ENCODE data around the gene GATB. TPM values are rescaled to one million over a fixed set of nuclear protein-coding genes. Genes with fewer than 3 reads are reported as not detected.
A peak's percentile ranks its signal among the peaks of the same experiment; 100 is the strongest.
"Not testable (repeated sequence)": the region's sequence is repeated elsewhere in the genome, so short reads cannot be mapped to it uniquely, and the experiment has no call there.

GATB gene
- polyA plus RNA-seq, 1 donor (not counting 4 experiments of a cell fraction or from before 2014, with no cell fraction given) = 31.0 TPM

GRCh38 chr4:151743128-151743854 is 17.5 kb downstream of the GATB start:
- Histone ChIP-seq H3K79me2 (ENCODE audit: control insufficient read depth, insufficient read depth, low read length) (peaks cover 4% of the 10 kb centered on the region), H2AFZ (ENCODE audit: control insufficient read depth, low read length) (no peak overlapping the region), H3K36me3 (ENCODE audit: control insufficient read depth in 2 of 2, extremely low read depth in 1 of 2, insufficient read depth in 2 of 2, low read length in 2 of 2) (peaks cover 0 to 2% of the 10 kb centered on the region in 2 experiments), H4K20me1 (ENCODE audit: control insufficient read depth, extremely low read depth, insufficient read depth, low read length) (no peaks in the 10 kb centered on the region), H3K9ac (ENCODE audit: control insufficient read depth, extremely low read depth, insufficient read depth, low read length) (no peak overlapping the region), H3K9me1 (ENCODE audit: control insufficient read depth, extremely low read depth, insufficient read depth, low read length) (no peaks in the 10 kb centered on the region), H3K4me3 (ENCODE audit: control insufficient read depth in 2 of 3, extremely low read depth in 1 of 3, insufficient read depth in 2 of 3, low read depth in 1 of 3, low read length in 3 of 3) (no peak overlapping the region), H3K9me3 (ENCODE audit: control insufficient read depth, low read depth, low read length) (no peaks in the 10 kb centered on the region), H3K4me2 (ENCODE audit: control insufficient read depth, extremely low read depth, insufficient read depth, low read depth, low read length) (no peak overlapping the region), H3K27ac (ENCODE audit: control insufficient read depth, insufficient read depth, low read length) (peak overlapping the region; percentile 87), H3K4me1 (ENCODE audit: control insufficient read depth, extremely low read depth, insufficient read depth, low read length) (peaks cover 35% of the 10 kb centered on the region), H3K27me3 (ENCODE audit: control insufficient read depth, extremely low read depth, insufficient read depth, low read length) (no peaks in the 10 kb centered on the region)
- DNase-seq (ENCODE audit: low read depth, low spot score) (no peak), FAIRE-seq (peak; percentile 73)
- peak in 1 of 3 experiments; percentile 46 for TF ChIP-seq CTCF (optimal IDR thresholded peaks at IDR 0.05 in 1 of 3, IDR thresholded peaks at IDR 0.05 in 1 of 3, conservative IDR thresholded peaks at IDR 0.05 in 1 of 3; ENCODE audit: extremely low read depth in 1 of 3, insufficient read depth in 2 of 3, low read length in 3 of 3)
- TF ChIP-seq EZH2 (IDR thresholded peaks at IDR 0.05; ENCODE audit: low read length) = no peak
- dilution Hi-C loops (cut with MboI; ENCODE audit: extremely low pct_ligation_motif_present, low sequenced_read_pairs) = no loop called here

GRCh38 chr4:151738720-151739517 is 21.9 kb downstream of the GATB start:
- H3K4me3 ChIP-seq (ENCODE audit: control insufficient read depth in 2 of 3, extremely low read depth in 1 of 3, insufficient read depth in 2 of 3, low read depth in 1 of 3, low read length in 3 of 3) = no peak overlapping the region
- no peak overlapping the region for H3K9ac ChIP-seq (ENCODE audit: control insufficient read depth, extremely low read depth, insufficient read depth, low read length)
- TF ChIP-seq CTCF (optimal IDR thresholded peaks at IDR 0.05 in 1 of 3, IDR thresholded peaks at IDR 0.05 in 1 of 3, conservative IDR thresholded peaks at IDR 0.05 in 1 of 3; ENCODE audit: extremely low read depth in 1 of 3, insufficient read depth in 2 of 3, low read length in 3 of 3) (no peak), EZH2 (IDR thresholded peaks at IDR 0.05; ENCODE audit: low read length) (no peak)
- dilution Hi-C loops (cut with MboI; ENCODE audit: extremely low pct_ligation_motif_present, low sequenced_read_pairs) = no loop called here
- H3K27me3 ChIP-seq (ENCODE audit: control insufficient read depth, extremely low read depth, insufficient read depth, low read length) = no peaks in the 10 kb centered on the region
- no peak for DNase-seq (ENCODE audit: low read depth, low spot score)
- H3K79me2 ChIP-seq (ENCODE audit: control insufficient read depth, insufficient read depth, low read length) = no peaks in the 10 kb centered on the region
- no peak overlapping the region for H3K4me2 ChIP-seq (ENCODE audit: control insufficient read depth, extremely low read depth, insufficient read depth, low read depth, low read length)
- H3K9me3 ChIP-seq (ENCODE audit: control insufficient read depth, low read depth, low read length) = peaks cover 5% of the 10 kb centered on the region
- H3K27ac ChIP-seq (ENCODE audit: control insufficient read depth, insufficient read depth, low read length) = no peak overlapping the region
- H4K20me1 ChIP-seq (ENCODE audit: control insufficient read depth, extremely low read depth, insufficient read depth, low read length) = no peaks in the 10 kb centered on the region
- H3K4me1 ChIP-seq (ENCODE audit: control insufficient read depth, extremely low read depth, insufficient read depth, low read length) = peaks cover 10% of the 10 kb centered on the region
- H2AFZ ChIP-seq (ENCODE audit: control insufficient read depth, low read length) = no peak overlapping the region
- peaks cover 0 to 5% of the 10 kb centered on the region in 2 experiments for H3K36me3 ChIP-seq (ENCODE audit: control insufficient read depth in 2 of 2, extremely low read depth in 1 of 2, insufficient read depth in 2 of 2, low read length in 2 of 2)
- H3K9me1 ChIP-seq (ENCODE audit: control insufficient read depth, extremely low read depth, insufficient read depth, low read length) = no peaks in the 10 kb centered on the region
- FAIRE-seq = no peak

GRCh38 chr4:151736852-151737251 is 24.0 kb downstream of the GATB start:
- DNase-seq (ENCODE audit: low read depth, low spot score); dilution Hi-C loops (cut with MboI; ENCODE audit: extremely low pct_ligation_motif_present, low sequenced_read_pairs); H3K4me1 ChIP-seq (ENCODE audit: control insufficient read depth, extremely low read depth, insufficient read depth, low read length); H3K4me3 ChIP-seq (ENCODE audit: control insufficient read depth in 2 of 3, extremely low read depth in 1 of 3, insufficient read depth in 2 of 3, low read depth in 1 of 3, low read length in 3 of 3); H3K79me2 ChIP-seq (ENCODE audit: control insufficient read depth, insufficient read depth, low read length); FAIRE-seq; H2AFZ ChIP-seq (ENCODE audit: control insufficient read depth, low read length); H3K9me3 ChIP-seq (ENCODE audit: control insufficient read depth, low read depth, low read length); H3K27ac ChIP-seq (ENCODE audit: control insufficient read depth, insufficient read depth, low read length); H3K4me2 ChIP-seq (ENCODE audit: control insufficient read depth, extremely low read depth, insufficient read depth, low read depth, low read length); H4K20me1 ChIP-seq (ENCODE audit: control insufficient read depth, extremely low read depth, insufficient read depth, low read length); H3K36me3 ChIP-seq (ENCODE audit: control insufficient read depth in 2 of 2, extremely low read depth in 1 of 2, insufficient read depth in 2 of 2, low read length in 2 of 2); H3K9me1 ChIP-seq (ENCODE audit: control insufficient read depth, extremely low read depth, insufficient read depth, low read length); H3K27me3 ChIP-seq (ENCODE audit: control insufficient read depth, extremely low read depth, insufficient read depth, low read length); H3K9ac ChIP-seq (ENCODE audit: control insufficient read depth, extremely low read depth, insufficient read depth, low read length): not testable (repeated sequence)

All from keratinocyte (primary cell).